Endothelial cell (in vitro differentiated cells): ENCODE results near the gene ERGIC2. TPM values are rescaled to one million over a fixed set of nuclear protein-coding genes. Genes with fewer than 3 reads are reported as not detected.

ENCODE experiments used
- DNase-seq: peaks from one replicate; pipeline ENCODE4 v3.0.0; 2021; ENCODE audit warnings: low spot score
- H3K27ac Mint-ChIP-seq: one replicate; pipeline ENCODE4 v1.8.0; 2021; ENCODE audit warnings: mixed read lengths, inconsistent platforms; ENCODE audit not compliant: unreplicated experiment
- H3K27me3 Mint-ChIP-seq: one replicate; pipeline ENCODE4 v1.8.0; 2021; ENCODE audit warnings: mild to moderate bottlenecking, moderate library complexity, mixed read lengths, inconsistent platforms; ENCODE audit not compliant: unreplicated experiment
- H3K36me3 Mint-ChIP-seq: one replicate; pipeline ENCODE4 v1.8.0; 2021; ENCODE audit warnings: mild to moderate bottlenecking, low read depth, mixed read lengths, inconsistent platforms; ENCODE audit not compliant: unreplicated experiment
- H3K4me1 Mint-ChIP-seq: one replicate; pipeline ENCODE4 v1.8.0; 2021; ENCODE audit warnings: mild to moderate bottlenecking, mixed read lengths, inconsistent platforms; ENCODE audit not compliant: unreplicated experiment
- H3K4me3 Mint-ChIP-seq: one replicate; pipeline ENCODE4 v1.8.0; 2021; ENCODE audit warnings: mild to moderate bottlenecking, mixed read lengths, inconsistent platforms; ENCODE audit not compliant: unreplicated experiment
- H3K9me3 Mint-ChIP-seq: one replicate; pipeline ENCODE4 v1.8.0; 2021; ENCODE audit warnings: mixed read lengths, inconsistent platforms; ENCODE audit not compliant: unreplicated experiment
- CTCF ChIP-seq: fragments of 200-600 bp; sonication (generic); IDR thresholded peaks from one replicate; pipeline ENCODE4 v1.5.0; 2021; ENCODE audit warnings: antibody characterized with exemption; ENCODE audit not compliant: unreplicated experiment
- total RNA-seq: library from RNA; stranded (reverse); fragmentation: NEBNext Ultra II Directional; extraction: Animal tissue kit (Norgen Biotek cat#: 25700); gene quantifications from one replicate; pipeline ENCODE4 v1.2.1, GENCODE V29; 2021; ENCODE audit not compliant: unreplicated experiment

The ERGIC2 gene
- total RNA-seq, 1 donor from 2014 or later, result 44.4 TPM

GRCh38 chr12:29354954-29355353 is 26.0 kb downstream of the ERGIC2 start:
- H3K9me3 Mint-ChIP-seq, result no peaks in the 10 kb centered on the region
- H3K36me3 Mint-ChIP-seq, result no peaks in the 10 kb centered on the region
- TF ChIP-seq CTCF, result no peak
- DNase-seq, result no peak
- no peaks in the 10 kb centered on the region for H3K4me1 Mint-ChIP-seq
- H3K4me3 Mint-ChIP-seq, result no peak overlapping the region
- H3K27ac Mint-ChIP-seq, result no peak overlapping the region
- no peaks in the 10 kb centered on the region for H3K27me3 Mint-ChIP-seq

GRCh38 chr12:29350080-29350479 is 30.9 kb downstream of the ERGIC2 start:
- no peak for DNase-seq
- no peaks in the 10 kb centered on the region for H3K36me3 Mint-ChIP-seq
- no peaks in the 10 kb centered on the region for H3K27me3 Mint-ChIP-seq
- no peak overlapping the region for H3K27ac Mint-ChIP-seq
- TF ChIP-seq CTCF, result no peak
- no peaks in the 10 kb centered on the region for H3K4me1 Mint-ChIP-seq
- no peaks in the 10 kb centered on the region for H3K9me3 Mint-ChIP-seq
- H3K4me3 Mint-ChIP-seq, result no peak overlapping the region

GRCh38 chr12:29346769-29347421 is 34.1 kb downstream of the ERGIC2 start:
- H3K4me1 Mint-ChIP-seq, result no peaks in the 10 kb centered on the region
- no peak for DNase-seq

GRCh38 chr12:29343022-29343799 is 37.8 kb downstream of the ERGIC2 start:
- H3K4me3 Mint-ChIP-seq, result no peak overlapping the region
- peaks cover under 1% of the 10 kb centered on the region for H3K27me3 Mint-ChIP-seq
- H3K4me1 Mint-ChIP-seq, result no peaks in the 10 kb centered on the region
- no peak for DNase-seq
- H3K36me3 Mint-ChIP-seq, result peaks cover 4% of the 10 kb centered on the region
- no peaks in the 10 kb centered on the region for H3K9me3 Mint-ChIP-seq
- TF ChIP-seq CTCF, result no peak
- H3K27ac Mint-ChIP-seq, result no peak overlapping the region

More at GRCh38 chr12:29346769-29347421, 34.1 kb downstream of the ERGIC2 start:
- TF ChIP-seq CTCF, result no peak
- Mint-ChIP-seq H3K36me3 (peaks cover 4% of the 10 kb centered on the region), H3K27ac (no peak overlapping the region), H3K9me3 (no peaks in the 10 kb centered on the region), H3K27me3 (no peaks in the 10 kb centered on the region), H3K4me3 (no peak overlapping the region)

- H3K4me3 Mint-ChIP-seq, result no peak overlapping the region
- no peak for DNase-seq
- no peaks in the 10 kb centered on the region for H3K9me3 Mint-ChIP-seq
- no peak for TF ChIP-seq CTCF
- H3K27me3 Mint-ChIP-seq, result peaks cover 2% of the 10 kb centered on the region
- H3K36me3 Mint-ChIP-seq, result no peaks in the 10 kb centered on the region
- H3K4me1 Mint-ChIP-seq, result no peaks in the 10 kb centered on the region
- no peak overlapping the region for H3K27ac Mint-ChIP-seq
Observed at GRCh38 chr12:29337325-29337724, 43.6 kb downstream of the ERGIC2 start.
